Inflammatory macrophage treated with lipopolysaccharide for 1 hour (primary cell): ENCODE results near the gene TRAPPC12.
"Not testable (repeated sequence)": the region's sequence is repeated elsewhere in the genome, so short reads cannot be mapped to it uniquely, and the experiment has no call there.

ENCODE experiments used
- DNase-seq, 2 donors: peaks; one replicate each; pipeline ENCODE4 v3.0.0-alpha.2; 2020 to 2022

The TRAPPC12 gene

DNA sequence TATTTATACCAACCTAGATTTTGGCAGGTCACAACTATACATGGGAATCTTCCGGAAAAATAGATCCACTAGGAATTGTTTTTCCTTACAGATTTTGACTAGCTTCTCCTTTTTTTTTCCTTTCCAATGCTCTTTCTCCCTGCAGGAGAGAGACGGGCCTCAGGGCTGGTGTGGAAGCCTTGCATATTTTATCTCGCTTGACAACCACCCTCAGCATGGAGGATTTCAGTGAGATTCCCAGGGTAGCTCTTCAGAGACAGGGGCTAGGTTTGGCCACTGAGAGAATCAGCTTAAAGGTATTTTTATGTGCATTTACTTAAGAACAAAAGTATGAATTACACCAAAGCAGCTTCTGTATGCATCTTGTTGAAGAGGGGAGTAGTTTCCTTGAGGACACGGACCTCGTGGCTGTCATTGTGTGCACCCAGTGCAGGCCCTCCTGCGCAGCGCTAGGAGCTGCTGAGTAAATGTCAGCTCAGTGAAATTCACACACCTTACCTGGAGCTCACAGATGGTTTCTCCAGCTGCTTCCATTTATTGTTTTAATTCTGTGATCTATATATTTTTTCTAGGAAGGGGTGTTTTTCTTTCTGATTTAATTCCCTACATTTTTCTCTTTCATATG is 54.4 kb downstream of the TRAPPC12 start:
- no peak for DNase-seq

DNA sequence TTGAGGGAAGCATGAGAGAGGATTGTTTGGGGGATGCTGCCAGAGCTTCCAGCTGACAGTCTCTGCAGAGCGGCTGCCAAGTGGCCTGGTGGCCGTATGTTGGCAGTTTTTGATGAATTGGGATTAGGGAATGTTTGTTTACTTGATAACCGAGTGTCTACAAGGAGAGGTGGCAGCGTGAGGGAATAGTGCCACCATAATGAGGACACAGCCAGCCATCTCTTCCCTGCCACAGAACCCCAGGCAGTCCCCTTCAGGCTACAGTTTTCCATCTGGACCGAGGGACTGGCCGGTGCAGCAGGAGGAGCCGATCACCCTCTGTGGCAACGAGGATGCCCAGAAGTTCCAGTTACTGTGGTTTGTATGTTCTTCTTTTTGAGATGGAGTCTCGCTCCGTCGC is 55.2 kb downstream of the TRAPPC12 start:
- DNase-seq: no peak

DNA sequence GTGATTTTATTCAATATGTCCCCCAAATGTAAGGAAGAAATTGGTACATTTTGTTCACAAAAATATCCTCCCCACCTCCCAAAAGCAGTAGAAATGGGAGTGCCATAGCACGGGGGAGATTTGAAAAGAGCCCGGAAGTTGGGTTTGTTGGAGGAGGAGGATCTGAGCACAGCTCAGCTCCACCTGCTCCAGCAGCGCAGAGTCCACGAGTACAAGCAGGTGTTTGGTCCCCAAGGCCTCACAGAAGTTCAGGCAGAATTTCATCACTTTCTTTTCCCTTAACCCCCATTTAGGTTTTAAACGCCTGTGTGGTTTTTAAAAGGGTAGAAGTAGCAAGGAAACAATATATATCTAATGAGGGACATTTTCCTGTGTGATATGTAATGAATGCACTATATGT is 56.0 kb downstream of the TRAPPC12 start:
- no peak for DNase-seq

DNA sequence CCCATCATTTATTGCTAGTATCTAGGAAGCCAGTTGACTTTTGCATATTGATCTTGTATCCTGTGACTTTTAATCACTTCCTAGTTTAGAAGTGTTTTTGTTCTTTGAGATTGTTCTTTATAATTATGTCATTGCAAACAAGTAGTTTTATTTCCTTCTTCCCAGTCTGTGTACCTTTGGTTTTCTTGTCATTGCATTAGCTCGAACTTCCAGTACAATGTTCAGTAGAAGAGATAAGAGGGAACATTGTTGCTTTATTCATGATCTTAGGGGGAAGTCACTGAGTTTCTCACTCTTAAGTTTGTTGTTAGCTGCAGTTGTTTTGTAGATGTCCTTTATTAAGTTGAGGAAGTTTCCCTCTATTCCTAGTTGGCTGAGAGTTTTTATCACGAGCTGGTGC is 61.0 kb downstream of the TRAPPC12 start:
- DNase-seq: peak in 1 of 2 donors; percentile 1

DNA sequence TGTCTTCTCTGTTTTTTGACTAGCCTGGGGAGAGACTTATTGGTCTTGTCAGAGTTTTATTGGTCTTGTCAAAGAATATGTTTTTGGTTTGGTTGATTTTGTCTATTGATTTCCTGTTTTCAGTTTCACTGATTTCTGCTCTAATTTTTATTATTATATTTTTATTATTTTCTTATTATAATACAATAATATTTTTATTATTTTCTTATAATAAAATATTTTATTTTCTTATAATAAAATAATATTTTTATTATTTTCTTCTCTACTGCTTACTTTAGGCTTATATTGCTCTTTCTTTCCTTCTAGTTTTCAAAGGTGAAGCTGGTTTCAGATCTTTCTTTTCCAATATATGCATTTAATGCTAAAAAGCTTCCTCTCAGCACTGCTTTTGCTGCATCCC is 62.0 kb downstream of the TRAPPC12 start:
- no peak for DNase-seq

DNA sequence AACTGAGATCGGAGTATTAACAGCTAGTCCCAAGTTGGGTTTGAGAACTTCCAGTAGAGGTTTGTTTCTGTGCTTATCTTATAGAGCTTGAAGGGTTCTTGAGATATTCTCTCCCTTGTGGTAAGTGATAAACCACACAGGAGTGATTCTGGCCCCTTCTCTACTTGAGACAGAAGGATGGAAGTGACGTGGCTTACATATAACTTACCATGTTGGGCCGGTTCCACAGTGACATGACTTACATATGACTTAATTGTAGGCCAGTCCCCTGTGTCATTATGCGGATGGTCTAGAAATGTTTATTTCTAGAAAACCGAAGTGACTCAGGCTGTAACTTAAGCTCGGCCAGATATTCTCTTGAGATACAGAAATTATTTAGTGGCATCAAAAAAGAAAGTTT is 62.7 kb downstream of the TRAPPC12 start:
- no peak for DNase-seq

DNA sequence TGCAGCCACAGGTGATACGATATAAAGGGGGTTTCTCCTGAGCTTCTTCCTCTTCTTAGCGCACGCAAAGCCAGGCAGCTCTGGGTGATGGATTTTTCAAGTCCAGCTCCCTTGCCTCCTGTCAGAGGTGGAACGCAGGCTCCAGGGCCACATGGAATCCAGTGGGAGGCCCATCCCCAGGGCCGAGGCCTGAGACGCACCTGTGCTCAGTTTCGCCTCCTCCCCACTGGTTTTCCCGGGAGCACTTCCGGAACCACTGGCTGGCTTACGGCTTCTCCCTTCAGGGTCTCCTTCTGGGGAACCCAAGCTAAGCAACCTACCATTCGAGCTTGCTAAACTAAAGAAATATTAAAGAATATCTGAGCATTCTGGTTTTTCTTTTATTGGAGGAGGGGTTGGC is 63.6 kb downstream of the TRAPPC12 start:
- DNase-seq: no peak

DNA sequence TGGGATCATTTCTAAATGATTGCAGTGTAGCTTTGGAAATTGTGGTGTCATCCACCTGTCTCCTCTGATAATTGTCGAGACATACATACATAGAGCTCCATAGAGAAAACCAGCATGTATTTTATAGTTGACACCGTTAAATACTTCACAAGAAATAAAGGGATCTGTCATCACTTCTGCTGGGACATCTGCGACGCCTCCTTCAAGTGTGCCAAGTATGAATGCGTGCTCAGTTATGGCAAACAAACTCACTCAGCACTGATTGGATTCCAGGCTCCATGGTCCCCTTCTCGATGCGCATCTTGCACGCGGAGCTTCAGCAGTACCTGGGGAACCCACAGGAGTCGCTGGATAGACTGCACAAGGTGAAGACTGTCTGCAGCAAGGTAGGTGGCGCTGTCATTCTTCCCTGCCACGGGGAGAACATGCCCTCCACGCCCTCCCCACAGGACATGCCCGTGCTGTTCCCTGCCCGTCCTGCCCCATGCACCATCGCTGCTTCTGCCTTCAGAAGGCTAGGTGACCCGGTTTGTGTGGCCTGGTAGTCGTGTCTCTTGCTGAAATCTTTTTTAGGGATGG is 64.1 kb downstream of the TRAPPC12 start:
- no peak for DNase-seq

DNA sequence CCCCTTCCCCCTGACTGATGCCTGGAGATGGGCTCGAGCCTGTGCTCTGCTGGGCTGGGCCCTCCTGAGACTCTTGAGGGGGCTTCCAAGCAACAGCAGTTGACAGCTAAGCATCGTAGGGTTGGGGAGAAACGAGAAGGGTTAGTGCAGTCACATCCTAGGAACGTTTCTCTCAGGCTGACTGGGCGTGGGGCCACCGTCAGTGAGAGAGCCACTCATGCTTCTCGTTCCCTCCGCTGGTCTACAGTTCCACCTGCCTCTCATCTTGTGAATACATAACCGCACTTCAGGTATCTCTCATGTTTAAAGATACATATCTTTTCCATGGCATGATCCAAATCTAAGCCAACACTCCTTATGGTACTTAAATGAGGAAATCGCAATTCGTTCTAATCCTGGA is 66.4 kb downstream of the TRAPPC12 start:
- no peak for DNase-seq

DNA sequence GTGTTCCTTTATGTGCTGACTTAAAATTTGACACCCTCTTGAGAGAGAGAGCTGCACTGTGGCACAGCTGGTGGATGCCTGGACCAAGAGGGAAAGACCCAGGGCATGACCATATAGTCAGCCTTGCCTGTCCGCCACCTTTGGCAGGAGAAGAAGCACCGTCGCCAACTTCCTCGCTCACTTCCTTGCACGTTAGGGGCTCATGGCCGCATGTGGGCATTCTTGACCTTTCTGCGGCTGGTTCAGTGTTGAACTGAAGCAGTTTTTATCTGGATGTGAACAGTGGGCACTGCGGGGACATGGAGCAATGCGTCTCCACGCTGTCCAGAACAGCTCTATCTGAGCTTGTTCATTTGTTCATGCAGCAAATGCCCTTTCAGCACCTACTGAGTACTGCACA is 66.9 kb downstream of the TRAPPC12 start:
- no peak for DNase-seq

DNA sequence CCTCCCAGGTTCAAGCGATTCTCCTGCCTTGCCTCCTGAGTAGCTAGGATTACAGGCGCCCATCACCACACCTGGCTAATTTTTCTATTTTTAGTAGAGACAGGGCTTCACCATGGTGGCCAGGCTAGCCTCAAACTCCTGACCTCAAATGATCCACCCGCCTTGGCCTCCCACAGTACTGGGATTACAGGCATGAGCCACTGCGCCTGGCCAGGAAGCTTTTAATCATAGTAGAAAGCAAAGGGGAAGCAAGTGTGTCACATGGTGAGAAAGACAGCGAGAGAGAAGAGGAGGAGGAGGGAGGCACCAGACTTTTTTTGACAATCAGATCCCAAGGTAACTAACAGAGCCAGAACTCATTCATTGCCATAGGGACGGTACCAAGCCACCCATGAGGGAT is 67.7 kb downstream of the TRAPPC12 start:
- not testable (repeated sequence) for DNase-seq

DNA sequence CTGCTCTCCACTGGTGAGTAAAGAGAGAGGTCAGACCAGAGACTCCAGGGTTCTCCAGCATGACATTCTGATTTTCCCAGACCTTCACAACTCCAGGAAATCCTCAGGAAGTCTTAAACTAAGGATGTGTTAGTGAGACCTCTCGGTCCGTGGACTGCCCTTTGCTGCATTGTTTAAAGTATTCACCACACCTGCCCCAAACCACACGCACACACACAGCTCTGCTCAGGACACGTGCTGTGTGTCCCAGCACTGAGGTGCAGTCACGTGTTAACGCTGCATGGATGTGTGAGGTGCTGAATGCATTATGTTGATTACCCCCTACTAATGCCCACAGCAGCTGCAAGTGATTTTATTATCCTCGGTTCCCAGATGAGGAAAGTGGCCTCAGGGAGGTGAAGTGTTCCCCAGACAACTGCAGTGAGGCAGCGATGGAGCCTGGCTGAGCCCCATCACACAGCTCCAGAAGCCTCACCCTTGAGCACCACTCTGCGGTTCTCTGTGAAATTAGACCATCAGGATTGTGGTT is 68.4 kb downstream of the TRAPPC12 start:
- no peak for DNase-seq

DNA sequence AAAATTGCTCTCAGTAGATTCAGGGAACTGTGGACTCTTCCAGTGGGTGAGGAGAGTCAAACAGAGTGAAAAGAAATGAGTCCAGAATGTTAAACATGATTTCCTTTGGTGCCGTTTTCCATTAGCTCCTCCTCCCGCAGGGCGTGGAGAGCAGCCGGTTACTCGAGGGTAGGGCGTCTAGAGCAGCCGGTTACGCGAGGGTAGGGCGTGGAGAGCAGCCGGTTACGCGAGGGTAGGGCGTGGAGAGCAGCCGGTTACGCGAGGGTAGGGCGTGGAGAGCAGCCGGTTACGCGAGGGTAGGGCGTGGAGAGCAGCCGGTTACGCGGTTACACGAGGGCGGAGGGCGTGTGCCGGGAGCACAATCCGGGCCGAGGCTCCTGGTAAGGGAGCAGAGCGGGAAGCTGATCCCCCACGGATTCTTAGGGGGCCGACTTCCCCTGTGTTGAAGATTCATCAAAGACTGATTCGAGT is 69.0 kb downstream of the TRAPPC12 start:
- not testable (repeated sequence) for DNase-seq

DNA sequence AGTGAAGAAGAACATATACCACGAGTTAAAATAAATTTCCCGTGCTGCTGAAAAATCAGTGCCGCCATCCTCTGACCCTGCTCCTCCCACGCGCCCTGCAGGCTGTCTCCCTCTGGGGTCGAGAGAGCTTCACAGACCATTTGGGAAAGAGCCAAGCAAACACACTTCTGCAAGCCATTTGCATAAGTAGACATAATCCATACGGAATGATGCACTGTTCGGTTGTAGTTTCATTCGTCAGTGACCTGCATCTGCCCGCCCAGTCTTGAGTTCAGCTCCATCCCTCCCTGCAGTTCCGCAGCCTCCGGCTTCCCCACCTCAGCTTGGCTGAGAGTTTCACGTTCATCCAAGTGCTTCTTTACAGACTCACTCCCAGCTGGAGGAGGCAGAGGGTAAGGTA is 69.6 kb downstream of the TRAPPC12 start:
- DNase-seq: no peak

DNA sequence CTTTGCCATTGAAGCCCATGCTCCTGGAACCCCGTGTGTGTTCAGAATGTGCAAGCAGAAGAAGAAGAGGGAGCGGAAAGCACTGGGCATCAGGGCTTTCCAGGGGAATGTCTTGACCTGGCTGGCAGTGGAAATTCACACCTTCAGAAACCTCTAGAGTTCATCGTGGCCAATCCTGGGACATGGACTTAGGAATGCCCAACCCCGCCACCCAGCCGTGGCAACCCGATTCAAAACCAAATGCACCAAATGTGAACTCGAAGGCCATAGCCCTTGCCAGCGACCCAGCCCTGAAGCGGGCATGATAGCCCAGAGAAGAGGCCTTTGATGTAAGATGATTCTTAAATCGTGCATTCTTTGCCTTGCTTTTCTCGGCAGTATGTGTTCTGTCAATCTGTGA is 70.4 kb downstream of the TRAPPC12 start:
- no peak for DNase-seq

DNA sequence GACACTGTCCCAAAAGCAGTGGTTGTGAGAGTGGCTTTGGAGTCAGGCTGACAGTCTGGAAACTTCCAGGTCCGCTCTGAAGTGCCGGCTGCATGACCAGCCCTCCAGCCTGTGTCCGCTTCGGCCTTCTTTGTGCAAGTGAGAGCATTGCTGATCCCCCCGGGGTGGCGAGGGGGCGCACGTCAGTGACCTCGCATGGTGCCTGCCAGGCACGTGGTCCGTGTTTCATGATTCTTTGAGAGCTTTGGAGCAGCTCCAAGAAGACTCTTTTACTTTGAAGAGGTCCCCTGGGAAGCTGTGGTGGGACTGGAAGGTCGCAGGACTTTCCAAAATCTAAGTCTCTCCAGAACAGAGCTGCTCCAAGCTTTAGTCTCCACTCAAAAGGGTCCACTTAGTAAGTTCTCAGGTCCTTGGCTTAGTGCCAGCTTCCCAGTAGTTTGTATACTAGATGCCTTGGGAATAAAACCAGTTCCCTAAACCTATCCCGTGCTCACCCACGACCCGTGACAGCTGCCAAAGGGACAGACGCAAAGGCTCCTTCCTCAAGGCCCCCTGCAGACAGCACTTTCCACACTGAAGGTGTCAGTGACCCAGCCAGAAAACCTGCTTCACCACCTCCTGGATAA is 71.0 kb downstream of the TRAPPC12 start:
- no peak for DNase-seq

DNA sequence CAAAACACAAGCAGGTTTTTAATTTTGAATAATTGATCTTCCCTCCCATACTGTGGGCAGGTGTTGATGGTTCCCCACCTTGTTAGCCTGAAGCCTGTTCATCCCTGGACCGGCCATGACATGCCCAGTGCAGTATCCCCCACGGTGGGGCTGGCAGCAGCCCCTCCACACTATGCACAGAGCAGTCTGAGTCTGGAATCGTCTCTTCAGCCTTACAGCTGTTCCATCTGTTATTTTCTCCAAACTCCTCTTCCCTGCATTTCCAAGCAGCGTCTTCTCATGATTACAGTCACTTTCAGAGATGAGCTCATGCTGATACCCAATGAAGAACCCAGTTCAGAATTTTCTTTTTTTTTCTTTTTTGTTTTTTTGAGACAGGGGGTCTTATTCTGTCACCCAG is 71.7 kb downstream of the TRAPPC12 start:
- DNase-seq: no peak

DNA sequence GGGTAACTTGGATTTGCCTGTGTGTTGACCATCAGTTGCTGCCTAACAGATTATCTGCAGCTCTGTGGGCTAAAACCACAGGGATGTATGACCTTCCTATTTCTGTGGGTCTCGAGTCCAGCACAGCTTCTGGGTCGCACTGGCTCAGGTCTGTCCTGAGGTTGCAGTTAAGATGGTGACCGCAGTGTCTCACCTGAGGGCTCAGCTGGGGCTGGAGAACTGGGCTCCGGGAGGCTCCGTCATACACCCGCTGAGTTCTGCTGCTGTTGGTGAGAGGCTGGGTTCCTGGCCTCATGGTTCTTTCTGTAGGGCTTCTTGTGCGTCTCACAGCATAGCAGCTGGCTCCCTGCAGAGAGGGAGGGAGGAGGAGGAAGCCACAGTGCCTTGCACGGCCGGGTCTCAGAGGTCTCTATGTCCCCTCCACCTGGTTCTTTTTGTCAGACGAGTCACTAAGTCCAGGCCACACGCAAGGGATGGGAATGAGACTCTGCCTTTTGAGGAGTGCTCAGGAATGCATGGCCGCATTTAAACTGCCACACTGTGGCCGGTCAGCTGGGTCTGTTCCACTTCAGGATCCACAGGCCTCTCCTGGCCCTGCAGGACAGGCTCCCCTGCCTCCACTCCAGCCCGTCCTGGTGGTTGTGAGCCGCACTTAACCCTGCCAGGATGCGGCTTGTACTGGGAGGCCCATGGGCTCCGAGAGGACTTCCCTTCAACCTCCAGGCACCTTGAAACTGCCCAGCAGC is 72.6 kb downstream of the TRAPPC12 start:
- DNase-seq: no peak

DNA sequence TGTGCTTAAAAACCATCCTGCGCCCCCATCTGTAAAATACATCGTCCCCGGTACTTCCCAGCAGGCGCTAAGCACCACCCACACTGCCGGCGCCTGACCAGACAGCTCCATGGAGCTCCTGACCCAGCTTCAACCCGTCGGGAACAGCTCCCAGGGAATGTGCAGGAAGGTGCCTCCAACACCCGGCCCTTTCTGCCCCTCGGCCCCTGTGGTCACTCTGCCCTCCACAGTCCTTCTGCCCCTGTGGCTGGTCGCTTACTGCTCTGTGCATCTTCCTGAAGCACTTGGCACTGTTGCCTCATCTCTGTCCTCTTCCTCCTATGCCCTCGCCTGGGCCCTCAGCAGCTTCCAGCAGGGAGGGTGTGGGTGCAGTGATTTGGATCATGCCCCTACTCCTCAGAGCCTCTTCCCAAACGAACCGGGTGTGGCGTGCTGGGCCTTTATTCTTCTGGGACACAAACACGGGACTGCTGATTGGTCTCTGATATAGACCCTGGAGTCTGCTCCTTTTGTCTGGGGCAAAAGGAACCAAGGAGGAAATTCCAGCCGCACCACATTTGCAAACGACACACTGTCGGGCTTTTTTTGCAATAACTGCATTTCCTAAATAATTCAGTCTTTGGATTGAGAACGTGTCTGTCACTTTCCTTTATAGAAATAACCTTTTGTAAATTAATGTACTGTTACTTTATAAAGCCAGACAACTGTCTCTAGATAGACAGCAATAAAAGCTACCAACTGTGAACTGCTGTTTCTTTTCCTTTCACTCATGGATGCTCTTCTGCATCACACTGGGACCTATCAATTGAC is 73.9 kb downstream of the TRAPPC12 start:
- DNase-seq: no peak

DNA sequence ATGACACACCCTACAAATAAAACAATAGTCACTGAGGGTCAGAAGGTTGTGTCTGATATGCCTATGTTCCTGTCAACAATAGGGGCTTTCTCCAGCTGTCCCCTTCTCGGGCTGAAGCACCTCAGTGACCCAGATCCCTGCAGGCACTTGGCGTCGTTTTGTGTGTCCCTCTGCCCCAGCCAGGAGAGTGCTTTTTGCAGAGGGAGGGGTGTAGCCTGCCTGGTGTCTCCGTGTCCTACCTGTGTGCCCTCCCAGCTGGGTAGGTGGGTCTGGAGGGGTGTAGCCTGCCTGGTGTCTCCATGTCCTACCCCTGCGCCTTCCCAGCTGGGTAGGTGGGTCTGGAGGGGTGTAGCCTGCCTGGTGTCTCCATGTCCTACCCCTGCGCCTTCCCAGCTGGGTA is 74.5 kb downstream of the TRAPPC12 start:
- not testable (repeated sequence) for DNase-seq

DNA sequence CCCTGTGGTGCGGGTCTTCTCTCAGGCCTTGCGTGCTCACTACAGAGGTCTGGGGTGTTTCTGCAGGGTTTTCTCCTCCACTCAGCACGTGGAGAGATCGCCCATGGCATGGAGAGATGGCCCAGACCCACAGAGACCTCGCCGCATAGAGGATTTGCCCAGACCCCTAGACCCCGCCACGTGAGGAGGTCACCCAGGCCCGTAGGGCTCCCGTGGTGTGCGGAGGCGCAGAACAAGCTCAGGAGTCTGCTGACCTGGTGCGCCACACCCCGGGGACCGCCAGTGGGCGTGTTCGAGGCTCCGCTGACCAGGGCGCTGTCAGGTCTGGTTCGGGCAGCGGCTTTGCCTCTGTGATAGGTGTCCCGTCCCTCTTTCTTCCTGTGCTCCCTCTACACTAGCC is 75.3 kb downstream of the TRAPPC12 start:
- no peak for DNase-seq

DNA sequence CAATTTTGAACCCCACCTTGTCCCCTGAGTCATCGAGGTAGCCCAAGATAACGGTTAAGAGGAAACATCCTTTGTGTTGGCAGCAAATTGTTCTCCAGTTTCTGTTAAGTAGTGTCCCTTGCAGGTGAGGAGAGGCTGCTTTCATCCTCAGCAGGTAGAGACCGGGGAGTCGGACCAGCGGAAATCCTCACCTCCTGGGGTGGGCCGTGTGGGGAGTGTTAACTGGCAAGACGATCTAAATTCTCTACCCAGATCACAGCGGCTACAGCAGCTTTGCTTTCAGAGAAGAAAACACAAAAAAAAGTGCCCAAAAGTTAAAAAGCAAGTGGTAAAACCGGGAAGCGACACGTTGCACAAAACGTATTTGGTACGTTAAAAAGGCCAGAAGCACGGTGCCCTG is 76.6 kb downstream of the TRAPPC12 start:
- DNase-seq: no peak
